GM19395 (cell line): ENCODE data around the gene XRCC1.

Experiments
- ATAC-seq: cut with Tn5 transposase; IDR thresholded peaks from one replicate; pipeline ENCODE4 v1.9.1; 2021; ENCODE audit warnings: mild to moderate bottlenecking, moderate library complexity; ENCODE audit not compliant: unreplicated experiment

XRCC1 gene

GRCh38 chr19:43546581-43546980, 28.7 kb downstream of the XRCC1 start:
- no peak for ATAC-seq

GRCh38 chr19:43545981-43546380, 29.3 kb downstream of the XRCC1 start:
- no peak for ATAC-seq

- ATAC-seq: no peak
Observed at GRCh38 chr19:43545276-43545675, 30.1 kb downstream of the XRCC1 start.

- no peak for ATAC-seq
Observed at GRCh38 chr19:43544077-43544476, 31.2 kb downstream of the XRCC1 start.

- ATAC-seq: no peak
Observed at GRCh38 chr19:43541920-43542650, 33.2 kb downstream of the XRCC1 start.

- no peak for ATAC-seq
Observed at GRCh38 chr19:43540381-43540780, 34.9 kb downstream of the XRCC1 start.

- ATAC-seq: no peak
Observed at GRCh38 chr19:43538922-43539321, 36.4 kb downstream of the XRCC1 start.

GRCh38 chr19:43534816-43535761, 40.2 kb downstream of the XRCC1 start:
- no peak for ATAC-seq

- no peak for ATAC-seq
Observed at GRCh38 chr19:43534305-43534815, 41.0 kb downstream of the XRCC1 start.

GRCh38 chr19:43533546-43534304, 41.6 kb downstream of the XRCC1 start:
- peak; percentile 65 for ATAC-seq

GRCh38 chr19:43532962-43533545, 42.3 kb downstream of the XRCC1 start, which contains the start of gene ZNF575:
TSS of gene ZNF575 (plus strand) at chr19:43533188. CDS start at chr19:43534423, 1,235 bp downstream.
- ATAC-seq: peak; percentile 59

- ATAC-seq: no peak
Observed at GRCh38 chr19:43532571-43532961, 42.8 kb downstream of the XRCC1 start.

GRCh38 chr19:43527860-43528622, 47.3 kb downstream of the XRCC1 start:
- no peak for ATAC-seq

- peak; percentile 57 for ATAC-seq
Observed at GRCh38 chr19:43526884-43527859, 48.2 kb downstream of the XRCC1 start, which contains the start of gene ETHE1. TSS of gene ETHE1 (minus strand) at chr19:43527201. CDS start at chr19:43527177, 24 bp downstream.

GRCh38 chr19:43525836-43526771, 49.2 kb downstream of the XRCC1 start:
- ATAC-seq: no peak

- no peak for ATAC-seq
Observed at GRCh38 chr19:43524922-43525835, 50.1 kb downstream of the XRCC1 start.
